Measurements from ENCODE around the gene C1orf232. TPM values are rescaled to one million over a fixed set of nuclear protein-coding genes. Genes with fewer than 3 reads are reported as not detected.

The C1orf232 gene
- polyA plus RNA-seq, 1 experiment = not detected

DNA sequence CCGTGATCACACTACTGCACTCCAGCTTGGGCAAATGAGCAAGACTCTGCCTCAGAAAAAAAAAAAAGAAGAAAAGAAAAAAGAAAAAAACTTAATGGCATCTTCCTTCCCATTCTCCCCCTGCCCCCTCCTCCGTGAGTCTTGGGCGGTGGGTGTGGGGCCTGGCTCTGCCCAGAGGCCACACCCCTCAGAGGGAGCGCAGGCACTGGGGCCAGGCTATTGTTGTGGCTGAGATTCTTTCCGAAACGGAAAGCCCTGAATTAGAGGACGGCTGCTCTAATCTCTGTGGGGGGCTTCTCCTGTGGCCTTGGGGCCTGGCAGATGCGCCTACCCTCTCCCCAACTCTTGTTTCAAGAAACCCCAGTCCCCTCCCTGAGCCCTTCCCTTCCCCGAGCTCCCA lies 14.0 kb downstream of the C1orf232 start:
- Histone ChIP-seq H3K4me3 (ENCODE audit: low read depth, low read length) (no peak overlapping the region), H3K36me3 (ENCODE audit: control insufficient read depth, insufficient read depth, low read length) (no peaks in the 10 kb centered on the region), H3K27me3 (ENCODE audit: control insufficient read depth, insufficient read depth, low read length) (peaks cover 30% of the 10 kb centered on the region)
- ChIA-PET CTCF (interaction anchor here (0.6 to 5.7 kb wide), 7 partner anchors 8 to 118 kb away, joined by 3 to 51 read pairs (median 10); partner anchors contain the start of genes CEP85 and ZNF593), POLR2A (no interaction called here)
- no peak for DNase-seq (ENCODE audit: low read depth)
- no peak for TF ChIP-seq CTCF (IDR thresholded peaks at IDR 0.05; ENCODE audit: insufficient read depth, low read depth, low read length)

GRCh38 chr1:26153966-26154532 lies 14.7 kb downstream of the C1orf232 start:
- POLR2A ChIA-PET = no interaction called here
- no peak for TF ChIP-seq CTCF (IDR thresholded peaks at IDR 0.05; ENCODE audit: insufficient read depth, low read depth, low read length)
- no peaks in the 10 kb centered on the region for H3K36me3 ChIP-seq (ENCODE audit: control insufficient read depth, insufficient read depth, low read length)
- CTCF ChIA-PET = interaction anchor here (1.8 to 5.7 kb wide), 2 partner anchors 9 to 10 kb away, joined by 10 to 51 read pairs; no protein-coding TSS in a partner anchor
- no peak for DNase-seq (ENCODE audit: low read depth)
- no peak overlapping the region for H3K4me3 ChIP-seq (ENCODE audit: low read depth, low read length)
- peaks cover 30% of the 10 kb centered on the region for H3K27me3 ChIP-seq (ENCODE audit: control insufficient read depth, insufficient read depth, low read length)

GRCh38 chr1:26148887-26149286 lies 19.9 kb downstream of the C1orf232 start:
- no peak overlapping the region for H3K4me3 ChIP-seq (ENCODE audit: low read depth, low read length)
- peaks cover 21% of the 10 kb centered on the region for H3K27me3 ChIP-seq (ENCODE audit: control insufficient read depth, insufficient read depth, low read length)
- no peak for TF ChIP-seq CTCF (IDR thresholded peaks at IDR 0.05; ENCODE audit: insufficient read depth, low read depth, low read length)
- no peak for DNase-seq (ENCODE audit: low read depth)
- POLR2A ChIA-PET = no interaction called here
- CTCF ChIA-PET = interaction anchor here (0.5 to 1.3 kb wide), 3 partner anchors 15 to 114 kb away, joined by 3 to 4 read pairs (median 4); no protein-coding TSS in a partner anchor
- H3K36me3 ChIP-seq (ENCODE audit: control insufficient read depth, insufficient read depth, low read length) = no peaks in the 10 kb centered on the region

DNA sequence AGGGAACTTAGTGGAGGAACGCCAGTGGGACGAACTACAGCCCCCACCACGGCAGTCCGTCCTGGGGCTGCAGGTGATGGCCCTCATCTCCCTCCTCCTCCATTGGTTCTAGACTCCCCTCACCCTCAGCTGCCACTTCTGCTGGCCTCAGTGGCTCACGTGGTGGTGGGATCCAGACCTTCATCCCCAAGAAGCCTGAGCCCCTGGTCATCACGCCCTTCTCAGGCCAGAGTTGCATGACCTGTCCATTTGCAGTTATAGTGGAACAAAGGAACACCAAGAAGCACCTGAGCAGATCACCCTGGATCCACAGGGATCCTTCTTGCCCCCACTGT lies 22.8 kb downstream of the C1orf232 start:
- H3K36me3 ChIP-seq (ENCODE audit: control insufficient read depth, insufficient read depth, low read length) = no peaks in the 10 kb centered on the region
- ChIA-PET POLR2A (no interaction called here), CTCF (interaction anchor here (1.0 to 9.7 kb wide), 20 partner anchors 10 to 243 kb away, joined by 3 to 129 read pairs (median 6); partner anchors contain the start of genes CD52 and PDIK1L)
- TF ChIP-seq CTCF (IDR thresholded peaks at IDR 0.05; ENCODE audit: insufficient read depth, low read depth, low read length) = no peak
- H3K27me3 ChIP-seq (ENCODE audit: control insufficient read depth, insufficient read depth, low read length) = peaks cover 14% of the 10 kb centered on the region
- no peak overlapping the region for H3K4me3 ChIP-seq (ENCODE audit: low read depth, low read length)
- DNase-seq (ENCODE audit: low read depth) = no peak

DNA sequence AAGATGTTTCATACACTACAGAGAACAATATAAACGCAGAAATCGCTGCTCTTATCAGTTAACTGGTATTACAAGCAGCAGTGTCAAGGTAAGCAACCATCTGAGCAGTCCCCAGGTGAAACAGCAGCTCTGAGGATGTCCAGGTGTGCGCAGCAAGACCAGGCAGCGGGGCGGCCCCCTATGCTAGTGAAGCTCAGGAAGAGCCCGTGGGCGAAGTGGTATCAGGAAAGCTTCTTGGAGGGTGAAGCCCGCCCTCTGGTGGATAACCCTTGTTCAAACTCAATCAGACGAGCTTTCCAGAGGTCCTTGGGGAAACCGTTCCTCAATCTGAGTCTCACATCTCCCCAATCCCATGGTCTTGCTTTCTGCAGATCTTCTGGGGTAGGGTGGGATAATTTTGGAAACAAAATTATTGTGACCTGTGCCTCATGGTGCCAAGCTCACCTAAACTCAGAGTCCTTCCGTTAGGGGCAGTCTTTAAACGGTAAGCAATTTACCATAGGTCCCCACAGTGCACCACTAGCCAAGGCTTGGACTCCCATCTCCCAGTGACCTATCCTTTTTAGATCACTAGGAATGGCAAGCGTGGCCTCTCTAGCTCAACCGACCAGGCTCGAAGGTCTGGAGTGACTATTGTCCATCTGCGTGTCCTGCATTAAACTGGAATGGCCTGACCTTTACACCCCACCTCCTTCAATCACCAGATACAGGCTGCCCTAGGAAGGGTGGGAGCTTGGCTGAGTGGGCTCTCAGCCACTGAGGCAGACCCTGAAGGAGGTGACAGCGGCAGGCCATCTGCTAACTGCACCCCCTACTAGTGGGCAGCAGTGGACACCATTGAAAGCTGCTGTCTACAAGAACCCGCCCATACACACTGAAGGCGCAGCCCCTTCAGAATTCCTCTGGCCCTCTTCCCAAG lies 23.5 kb downstream of the C1orf232 start:
- peaks cover 10% of the 10 kb centered on the region for H3K27me3 ChIP-seq (ENCODE audit: control insufficient read depth, insufficient read depth, low read length)
- H3K36me3 ChIP-seq (ENCODE audit: control insufficient read depth, insufficient read depth, low read length) = no peaks in the 10 kb centered on the region
- CTCF ChIA-PET = interaction anchor here (0.6 to 9.7 kb wide), 37 partner anchors 9 to 664 kb away, joined by 3 to 129 read pairs (median 4); partner anchors contain the start of genes CD52, EXTL1 and PDIK1L
- POLR2A ChIA-PET = no interaction called here
- TF ChIP-seq CTCF (IDR thresholded peaks at IDR 0.05; ENCODE audit: insufficient read depth, low read depth, low read length) = peak; percentile 78
- DNase-seq (ENCODE audit: low read depth) = no peak
- H3K4me3 ChIP-seq (ENCODE audit: low read depth, low read length) = no peak overlapping the region
